CD4-positive, alpha-beta T cell treated with Interleukin-2 at 100 ng/mL for 4 hours (primary cell): ENCODE measurements around the gene UBE2K.
"Not testable (repeated sequence)": the region's sequence is repeated elsewhere in the genome, so short reads cannot be mapped to it uniquely, and the experiment has no call there.

ENCODE experiments used
- DNase-seq: peaks from one replicate; pipeline ENCODE4 v3.0.0-alpha.2; 2020; ENCODE audit warnings: low spot score

Gene UBE2K, protein sequence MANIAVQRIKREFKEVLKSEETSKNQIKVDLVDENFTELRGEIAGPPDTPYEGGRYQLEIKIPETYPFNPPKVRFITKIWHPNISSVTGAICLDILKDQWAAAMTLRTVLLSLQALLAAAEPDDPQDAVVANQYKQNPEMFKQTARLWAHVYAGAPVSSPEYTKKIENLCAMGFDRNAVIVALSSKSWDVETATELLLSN

DNA sequence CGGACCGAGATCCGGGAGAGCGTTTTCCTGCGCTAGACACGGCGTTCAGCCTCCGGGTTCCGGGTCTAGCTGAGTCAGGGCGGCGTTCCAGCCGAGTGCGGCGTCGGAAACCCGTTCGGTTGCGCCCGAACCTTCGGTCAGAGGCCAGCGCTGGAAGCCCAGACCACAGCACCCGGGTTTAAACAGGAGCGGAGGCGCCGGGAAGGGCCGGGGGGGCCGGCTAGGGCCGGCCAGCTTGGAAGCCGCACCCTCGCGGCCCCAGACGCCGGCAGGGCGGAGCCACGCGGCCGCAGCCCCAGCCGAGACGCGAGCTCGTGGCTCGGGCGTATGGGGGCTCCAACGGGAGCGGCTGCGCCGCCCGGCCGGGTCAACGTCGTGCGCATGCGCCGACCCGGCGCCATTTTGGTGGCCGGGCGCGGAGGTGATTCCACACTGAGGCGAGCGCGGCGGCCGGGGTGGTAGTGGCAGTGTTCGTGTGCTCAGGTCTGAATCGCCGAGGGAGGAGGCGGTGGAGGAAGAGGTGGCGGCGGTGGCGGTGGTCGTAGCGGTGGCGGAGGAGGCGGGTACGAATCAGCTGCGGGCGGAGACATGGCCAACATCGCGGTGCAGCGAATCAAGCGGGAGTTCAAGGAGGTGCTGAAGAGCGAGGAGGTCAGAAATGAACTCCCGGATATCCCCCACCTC, at the start of gene UBE2K:
Gene UBE2K (plus strand): TSS at position 397 of the 684 bp plus-strand sequence. CDS start 192 bp downstream, at position 589.
- peak; percentile 89 for DNase-seq

DNA sequence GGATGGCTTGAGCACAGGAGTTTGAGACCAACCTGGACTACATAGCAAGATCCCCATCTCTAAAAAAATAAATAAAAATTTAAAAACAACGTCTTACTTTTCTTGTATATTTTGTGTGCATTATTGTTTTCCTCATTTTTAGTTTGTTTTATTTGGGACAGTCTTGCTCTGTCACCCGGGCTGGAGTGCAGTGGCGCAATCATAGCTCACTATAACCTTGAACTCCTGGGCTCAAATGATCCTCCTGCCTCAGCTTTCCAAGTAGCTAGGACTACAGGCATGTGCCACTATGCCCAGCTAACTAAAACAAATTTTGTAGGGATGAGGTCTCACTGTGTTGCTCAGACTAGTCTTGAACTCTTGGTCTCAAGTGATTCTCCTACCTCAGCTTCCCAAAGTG, 49.7 kb upstream of the UBE2K start:
- no peak for DNase-seq

DNA sequence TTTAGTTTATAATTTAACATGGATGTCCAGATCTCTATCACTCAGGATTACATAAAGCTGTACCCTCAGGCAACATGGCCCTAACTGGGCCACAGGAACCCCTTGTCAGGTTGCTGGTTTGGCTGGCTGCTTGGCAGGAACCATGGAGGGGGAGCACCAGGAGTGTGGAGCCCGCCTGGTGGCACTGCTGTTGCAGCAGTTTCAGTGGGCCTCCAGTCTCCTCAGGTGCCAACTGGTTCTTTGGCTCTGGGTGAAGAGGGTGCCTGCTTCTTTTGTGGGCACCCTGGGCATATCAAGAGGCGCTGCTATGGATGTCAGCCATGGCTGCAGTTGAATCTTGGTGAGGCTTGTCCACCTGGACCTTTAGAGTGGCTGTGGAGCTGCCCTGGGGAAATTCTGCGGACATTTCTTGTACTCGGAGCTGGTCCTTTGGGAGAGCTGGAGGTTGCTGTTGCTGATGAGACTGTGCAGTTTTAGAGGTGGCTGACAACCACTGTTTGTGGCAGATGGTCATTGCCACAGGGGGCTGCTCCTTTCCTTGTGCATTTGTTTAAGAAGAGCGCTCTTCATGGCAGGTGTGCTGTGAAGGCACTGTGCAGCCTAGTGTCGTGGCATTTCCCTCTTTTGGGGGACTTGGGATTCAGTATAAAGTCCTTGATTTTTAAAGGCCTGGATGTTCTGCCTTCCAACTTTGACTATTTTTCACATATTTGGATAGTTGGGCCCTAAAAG, 48.9 kb upstream of the UBE2K start:
- DNase-seq = no peak

DNA sequence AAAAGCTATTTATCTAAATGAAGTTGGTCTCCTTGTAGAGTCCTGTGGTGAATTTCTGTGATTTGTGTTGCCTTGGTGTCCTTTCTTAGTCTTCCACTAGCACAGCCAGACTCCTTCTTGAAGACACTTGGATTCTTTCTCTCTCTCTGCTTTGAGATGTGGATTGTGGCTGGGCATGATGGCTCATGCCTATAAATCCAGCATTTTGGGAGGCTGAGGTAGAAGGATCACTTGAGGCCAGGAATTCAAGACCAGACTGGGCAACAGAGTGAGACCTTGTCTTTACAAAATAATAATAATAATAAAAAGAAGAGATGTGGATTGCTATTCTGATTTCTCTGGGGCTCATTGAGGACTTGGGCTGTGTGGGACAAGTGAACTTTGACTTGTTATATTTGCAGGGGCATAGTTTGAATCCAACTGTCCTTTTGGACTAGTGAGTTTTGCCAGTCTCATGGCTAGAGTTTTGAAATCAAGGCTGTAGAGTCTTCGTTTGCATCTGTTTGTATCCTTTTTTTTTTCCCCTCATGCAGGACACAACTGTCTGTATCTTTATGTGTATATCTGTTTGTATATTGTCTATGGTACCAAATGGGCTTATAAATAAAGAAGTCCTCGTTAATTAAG, 48.2 kb upstream of the UBE2K start:
- DNase-seq = no peak

DNA sequence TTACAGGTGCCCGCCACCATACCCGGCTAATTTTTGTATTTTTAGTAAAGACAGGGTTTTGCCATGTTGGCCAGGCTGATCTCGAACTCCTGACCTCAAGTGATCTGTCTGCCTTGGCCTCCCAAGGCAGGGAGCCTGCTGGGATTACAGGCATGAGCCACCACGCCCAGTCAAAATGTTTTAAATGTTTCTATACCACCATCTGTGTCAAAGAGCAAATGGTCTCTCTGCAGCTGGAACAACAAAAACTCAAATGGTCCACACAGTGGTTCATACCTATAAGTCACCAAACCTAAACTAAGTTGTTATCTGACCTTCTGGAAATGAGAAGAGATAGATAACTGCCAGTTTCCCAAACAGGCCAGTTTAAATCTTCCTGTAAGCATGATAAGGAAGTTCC, 46.4 kb upstream of the UBE2K start:
- not testable (repeated sequence) for DNase-seq

DNA sequence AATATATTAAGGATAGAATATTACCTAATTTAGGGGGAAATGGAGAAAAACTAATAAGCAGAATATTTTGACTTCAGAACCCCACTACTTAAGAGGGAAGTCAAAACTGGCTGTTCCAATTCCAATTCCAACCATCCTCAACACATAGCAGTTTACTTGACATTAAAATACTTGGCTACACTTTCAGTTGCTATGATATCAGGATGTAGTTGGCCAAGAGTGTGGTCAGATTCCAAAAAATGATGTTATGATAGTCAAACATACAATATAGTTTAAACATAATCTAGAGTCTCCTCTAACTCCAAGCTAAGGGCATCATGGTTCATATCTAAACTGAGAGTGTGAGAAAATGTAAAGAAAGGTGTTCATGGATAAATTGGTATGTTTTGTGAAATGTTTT, 42.7 kb upstream of the UBE2K start:
- DNase-seq = no peak

DNA sequence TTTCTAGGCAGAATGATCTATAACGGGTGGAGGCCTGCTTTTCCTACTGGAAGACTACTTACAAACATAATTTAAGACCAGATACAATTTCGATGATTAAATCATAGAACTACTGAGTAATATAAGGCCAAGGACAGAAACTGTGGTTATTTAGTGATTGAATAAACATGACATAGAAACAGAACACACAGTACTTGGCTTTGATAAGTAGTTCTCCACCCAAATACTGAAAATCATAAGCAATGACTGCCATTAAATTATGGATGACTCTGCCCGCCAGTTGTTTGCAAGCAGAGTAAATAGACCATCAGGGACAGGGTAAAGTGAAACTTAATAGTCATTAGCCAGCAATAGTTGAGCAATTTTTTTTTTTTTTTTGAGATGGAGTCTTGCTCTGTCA, 42.1 kb upstream of the UBE2K start:
- DNase-seq = no peak

DNA sequence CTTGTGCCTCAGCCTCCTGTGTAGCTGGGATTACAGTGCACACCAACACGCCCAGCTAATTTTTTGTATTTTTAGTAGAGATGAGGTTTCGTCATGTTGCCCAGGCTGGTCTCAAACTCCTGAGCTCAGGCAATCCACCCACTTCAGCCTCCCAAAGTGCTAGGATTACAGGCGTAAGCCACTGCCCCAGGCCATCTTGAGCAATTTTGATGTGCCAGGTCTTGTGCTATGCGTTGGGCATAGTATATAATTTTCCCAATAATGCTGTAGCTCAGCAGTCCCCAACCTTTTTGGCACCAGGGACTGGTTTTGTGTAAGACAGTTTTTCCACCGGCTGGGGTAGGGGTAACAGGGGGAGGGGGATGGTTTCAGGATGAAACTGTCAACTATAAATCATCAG, 41.3 kb upstream of the UBE2K start:
- not testable (repeated sequence) for DNase-seq

DNA sequence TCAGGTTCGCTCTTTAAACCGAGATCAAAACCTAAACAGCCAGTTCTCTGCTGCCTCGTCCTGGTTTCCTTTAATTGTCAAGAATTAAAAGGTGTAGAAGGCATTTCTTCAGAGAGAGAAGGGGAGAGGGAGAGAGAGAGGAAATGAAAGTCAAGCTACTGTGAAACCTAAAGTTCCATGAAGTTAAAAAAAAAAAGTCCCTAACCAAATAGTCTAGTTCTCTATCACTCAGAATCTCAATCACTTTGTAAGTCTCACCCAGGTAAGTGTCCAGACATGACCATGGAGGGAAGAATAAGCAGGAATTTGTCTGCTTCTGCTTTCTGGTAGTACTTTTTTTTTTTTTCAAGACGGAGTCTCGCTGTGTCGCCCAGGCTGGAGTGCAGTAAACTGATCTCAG, 40.5 kb upstream of the UBE2K start:
- no peak for DNase-seq

DNA sequence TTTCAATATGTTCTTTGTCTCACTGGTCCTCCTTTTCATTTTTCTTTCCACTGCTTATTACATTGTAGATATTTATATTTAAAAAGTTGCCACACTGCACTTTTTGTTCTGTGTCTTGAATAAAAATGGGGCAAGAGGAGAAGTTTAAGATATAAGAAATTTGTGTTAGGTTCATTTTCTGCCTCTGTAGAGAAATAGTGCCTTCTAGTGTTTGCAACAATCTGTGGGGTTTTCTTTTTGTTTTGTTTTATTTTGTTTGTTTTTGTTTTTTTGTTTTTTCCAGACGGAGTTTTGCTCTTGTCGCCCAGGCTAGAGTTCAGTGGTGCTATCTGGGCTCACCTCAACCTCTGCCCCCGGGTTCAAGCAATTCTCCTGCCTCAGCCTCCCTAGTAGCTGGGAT, 39.2 kb upstream of the UBE2K start:
- DNase-seq = no peak

DNA sequence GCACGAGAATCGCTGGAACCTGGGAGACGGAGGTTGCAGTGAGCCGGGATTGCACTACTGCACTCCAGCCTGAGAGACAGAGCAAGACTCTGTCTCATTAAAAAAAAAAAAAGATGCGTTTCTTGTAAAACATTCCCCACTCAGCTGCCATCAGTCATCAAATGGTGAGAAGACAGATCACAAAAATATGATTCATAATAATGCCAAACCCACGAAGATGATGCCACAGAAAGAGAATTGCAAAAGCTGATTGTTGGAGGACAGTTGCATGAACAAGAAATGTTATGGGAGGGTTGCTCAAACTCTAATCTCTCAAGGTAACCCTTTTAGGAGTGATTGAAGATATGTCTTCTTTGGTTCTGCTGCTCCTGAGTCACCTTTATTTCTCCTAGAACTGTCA, 37.9 kb upstream of the UBE2K start:
- DNase-seq = no peak

DNA sequence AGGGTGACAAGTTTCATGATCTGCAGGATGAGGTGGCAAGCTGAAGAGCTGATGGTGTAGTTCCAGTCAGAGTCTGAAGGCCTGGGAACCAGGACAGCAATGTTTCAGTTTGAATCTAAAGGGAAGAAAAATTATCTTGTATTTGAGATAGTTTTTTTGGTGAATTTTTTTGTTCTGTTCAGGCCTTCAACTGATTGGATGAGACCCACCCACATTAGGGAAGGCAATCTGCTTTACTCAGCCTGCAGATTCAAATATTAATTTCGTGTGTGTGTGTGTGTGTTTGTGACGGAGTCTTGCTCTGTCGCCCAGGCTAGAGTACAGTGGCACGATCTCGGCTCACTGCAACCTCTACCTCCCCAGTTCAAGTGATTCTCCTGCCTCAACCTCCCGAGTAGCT, 37.2 kb upstream of the UBE2K start:
- no peak for DNase-seq

DNA sequence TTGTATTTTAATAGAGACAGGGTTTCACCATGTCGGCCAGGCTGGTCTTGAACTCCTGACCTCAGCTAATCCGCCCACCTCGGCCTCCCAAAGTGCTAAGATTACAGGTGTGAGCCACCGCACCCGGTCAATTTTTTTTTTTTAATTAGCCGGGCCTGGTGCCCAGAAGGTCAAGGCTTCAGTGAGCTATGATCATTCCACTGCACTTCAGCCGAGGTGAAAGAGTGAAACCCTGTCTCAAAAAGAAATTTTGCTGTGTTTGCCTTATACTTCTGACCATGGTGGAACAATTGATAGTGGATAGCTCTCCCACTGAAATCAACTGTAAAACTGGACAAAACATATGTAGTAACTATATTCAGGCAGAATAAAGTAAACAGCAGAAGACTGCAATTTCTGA, 35.3 kb upstream of the UBE2K start:
- DNase-seq = no peak

DNA sequence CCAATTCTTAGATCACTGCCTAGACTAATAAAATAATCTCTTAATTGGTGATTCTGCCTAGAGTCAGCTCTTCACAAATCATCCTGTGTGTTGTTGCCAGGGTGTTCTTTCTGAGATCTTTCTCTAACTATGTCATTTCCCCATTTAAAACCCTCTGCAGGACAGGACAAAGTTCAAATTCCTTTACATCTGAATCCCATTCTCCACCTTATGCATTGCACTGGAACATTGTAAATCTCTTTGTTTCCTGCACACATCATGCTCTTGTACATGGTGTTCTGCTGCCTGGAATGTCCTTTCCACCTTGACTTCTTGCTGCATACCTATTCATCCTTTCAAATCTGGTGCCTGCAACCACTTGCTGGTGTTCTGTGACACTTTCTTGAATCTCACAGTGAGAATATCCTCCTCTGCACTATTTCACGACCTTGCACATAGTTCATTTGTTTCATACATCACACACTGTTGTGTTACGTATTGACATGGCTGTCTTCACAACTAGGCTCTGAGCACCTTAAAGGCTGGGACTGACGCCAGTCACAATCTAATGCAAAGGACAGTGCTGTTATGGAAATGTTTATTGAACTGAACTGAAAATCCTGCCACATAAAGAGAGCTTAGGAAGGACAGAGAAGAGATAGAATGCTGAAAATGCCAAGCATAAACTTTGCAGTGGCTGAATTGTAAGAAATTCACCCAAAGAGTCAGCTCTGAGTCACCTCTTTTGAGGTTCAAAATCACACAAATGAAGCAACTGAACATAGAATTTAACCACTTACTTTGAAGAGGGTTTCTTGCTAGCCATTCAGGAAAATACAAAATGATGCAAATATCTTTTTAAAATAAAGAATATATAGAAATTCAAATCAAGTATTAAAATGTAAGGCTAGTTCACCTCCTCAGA, 32.9 kb upstream of the UBE2K start:
- no peak for DNase-seq

DNA sequence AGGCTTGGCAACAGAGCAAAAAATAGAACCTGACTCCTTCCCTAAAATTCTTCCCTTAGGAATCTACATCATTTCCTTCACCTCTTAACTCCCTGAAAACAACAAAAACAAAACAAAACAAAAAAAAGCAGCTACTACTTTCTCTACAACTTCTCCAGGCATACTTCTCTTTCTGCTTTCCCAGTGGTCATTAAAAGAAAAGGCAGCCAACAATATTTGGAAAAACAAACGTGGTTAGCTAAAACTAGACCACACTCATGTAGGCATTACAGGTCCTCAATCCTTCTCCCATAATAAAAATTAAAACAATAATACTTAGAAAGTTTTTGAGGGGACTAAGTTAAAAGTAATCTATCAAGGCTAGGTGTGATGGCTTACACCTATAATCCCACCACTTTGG, 30.2 kb upstream of the UBE2K start:
- DNase-seq = no peak

DNA sequence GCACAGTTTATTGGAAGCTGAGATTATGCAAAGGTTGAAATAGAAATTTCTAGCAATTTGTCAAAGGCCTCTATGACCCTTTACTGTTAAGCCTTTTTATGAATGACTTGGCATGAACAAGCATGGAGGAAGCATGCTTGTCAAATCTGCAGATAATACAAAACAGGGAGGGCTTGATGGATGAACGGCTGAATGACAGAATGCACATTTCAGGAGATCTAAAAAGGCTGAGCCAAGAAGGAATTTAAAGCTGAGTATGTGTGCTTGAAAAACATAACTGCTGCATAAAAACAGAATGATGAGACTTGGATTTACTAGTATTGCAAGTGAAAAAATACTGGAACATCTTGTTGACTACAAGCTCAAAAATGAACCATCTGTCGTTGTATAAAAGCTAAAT, 29.0 kb upstream of the UBE2K start:
- DNase-seq = no peak

DNA sequence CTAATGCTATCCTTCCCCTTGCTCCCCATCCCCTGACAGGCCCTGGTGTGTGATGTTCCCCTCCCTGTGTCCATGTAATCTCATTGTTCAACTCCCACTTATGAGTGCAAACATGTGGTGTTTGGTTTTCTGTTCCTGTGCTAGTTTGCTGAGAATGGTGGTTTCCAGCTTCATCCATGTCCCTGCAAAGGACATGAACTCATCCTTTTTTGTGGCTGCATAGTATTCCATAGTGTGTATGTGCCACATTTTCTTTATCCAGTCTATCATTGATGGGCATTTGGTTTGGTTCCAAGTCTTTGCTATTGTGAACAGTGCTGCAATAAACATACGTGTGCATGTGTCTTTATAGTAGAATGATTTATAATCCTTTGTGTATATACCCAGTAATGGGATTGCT, 27.6 kb upstream of the UBE2K start:
- not testable (repeated sequence) for DNase-seq

DNA sequence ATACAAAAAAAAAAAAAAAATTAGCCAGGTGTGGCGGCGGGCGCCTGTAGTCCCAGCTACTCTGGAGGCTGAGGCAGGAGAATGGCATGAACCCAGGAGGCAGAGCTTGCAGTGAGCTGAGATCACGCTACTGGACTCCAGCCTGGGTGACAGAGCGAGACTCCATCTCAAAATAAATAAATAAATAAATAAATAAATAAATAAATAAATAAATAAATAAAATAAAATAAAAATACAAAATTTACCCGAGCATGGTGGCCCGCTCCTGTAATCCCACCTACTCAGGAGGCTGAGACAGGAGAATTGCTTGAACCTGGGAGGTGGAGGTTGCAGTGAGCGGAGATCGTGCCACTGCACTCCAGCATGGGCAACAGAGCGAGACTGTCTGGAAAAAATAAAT, 22.3 kb upstream of the UBE2K start:
- DNase-seq = not testable (repeated sequence)

DNA sequence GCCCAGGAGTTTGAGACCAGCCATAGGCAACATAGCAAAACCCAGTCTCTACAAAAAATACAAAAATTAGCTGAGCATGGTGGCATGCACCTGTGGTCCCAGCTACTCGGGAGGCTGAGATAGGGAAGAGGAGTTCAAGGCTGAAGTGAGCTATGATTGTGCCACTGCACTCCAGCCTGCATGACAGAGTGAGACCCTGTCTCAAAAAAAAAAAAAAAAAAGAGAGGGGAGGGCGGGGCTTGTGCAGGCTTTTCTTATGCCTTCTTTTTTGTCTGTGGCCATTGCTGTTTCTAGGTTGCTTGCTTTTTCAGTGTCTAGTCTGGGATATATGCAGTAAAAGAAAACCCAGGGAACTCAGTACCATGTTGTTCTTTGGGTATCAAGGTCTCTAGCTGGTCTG, 16.9 kb upstream of the UBE2K start:
- DNase-seq = not testable (repeated sequence)

DNA sequence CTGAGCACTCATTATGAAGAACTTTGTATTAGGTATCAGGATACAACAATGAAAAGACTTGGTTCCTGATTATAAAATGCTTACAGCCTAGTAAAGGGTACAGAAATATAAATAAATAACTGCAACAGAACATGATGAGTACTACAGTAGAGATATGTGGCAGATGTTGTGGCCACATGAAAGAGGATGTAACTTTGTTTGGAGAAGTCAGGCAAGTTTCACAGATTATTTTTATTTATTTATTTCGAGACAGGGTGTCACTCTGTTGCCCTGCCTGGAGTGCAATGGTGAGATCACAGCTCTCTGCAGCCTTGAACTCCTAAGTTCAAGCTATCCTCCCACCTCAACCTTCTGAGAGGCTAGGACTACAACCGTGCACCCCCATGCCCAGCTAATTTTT, 15.8 kb upstream of the UBE2K start:
- DNase-seq = no peak

DNA sequence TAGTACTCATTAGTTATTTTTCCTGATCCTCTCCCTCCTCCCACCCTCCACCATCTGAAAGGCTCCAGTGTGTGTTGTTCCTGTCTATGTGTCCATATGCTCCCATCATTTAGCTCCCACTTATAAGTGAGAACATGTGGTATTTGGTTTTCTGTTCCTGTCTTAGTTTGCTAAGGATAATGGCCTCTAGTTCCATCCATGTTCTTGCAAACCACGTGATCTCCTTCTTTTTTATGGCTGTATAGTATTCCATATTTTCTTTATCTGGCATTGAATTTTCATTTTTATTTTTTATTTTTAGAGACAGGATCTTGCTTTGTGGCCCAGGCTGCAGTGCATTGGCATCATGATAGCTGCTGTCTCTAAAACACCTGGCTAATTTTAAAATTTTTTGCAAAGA, 11.9 kb upstream of the UBE2K start:
- no peak for DNase-seq

DNA sequence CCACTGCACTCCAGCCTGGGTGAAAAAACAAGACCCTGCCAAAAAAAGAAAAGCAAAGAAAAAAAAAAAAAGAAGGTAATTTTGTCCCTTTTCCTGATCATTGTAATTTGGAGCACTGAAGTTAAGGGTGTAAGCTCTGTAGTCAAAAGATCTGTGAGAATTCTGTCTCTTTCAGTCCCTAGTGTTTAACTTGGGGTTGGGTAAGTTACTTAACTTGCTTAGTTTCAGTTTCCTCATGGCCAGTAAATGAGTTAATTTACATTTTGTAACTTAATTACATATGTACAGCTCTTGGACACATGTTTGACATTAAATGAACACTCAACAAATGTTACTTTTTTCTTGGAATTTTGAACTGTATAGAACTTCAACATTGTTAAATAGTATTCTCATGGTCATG, 10.9 kb upstream of the UBE2K start:
- no peak for DNase-seq
